Mesendoderm (in vitro differentiated cells): ENCODE results near the gene EMP2.
A peak's percentile ranks its signal among the peaks of the same experiment; 100 is the strongest.

ENCODE experiments used
- DNase-seq: peaks from one replicate; pipeline ENCODE4 v3.0.0; 2013
- H2AK5ac ChIP-seq: 2 replicates; pipeline ENCODE4 v1.6.1; 2013; ENCODE audit warnings: low read length, inconsistent platforms
- H2BK120ac ChIP-seq: 2 replicates; pipeline ENCODE4 v1.6.1; 2013; ENCODE audit warnings: low read depth, mild to moderate bottlenecking, low read length, moderate library complexity, mixed read lengths
- H2BK15ac ChIP-seq: replicated peaks from 2 replicates; pipeline ENCODE4 v1.6.1; 2013; ENCODE audit warnings: low read depth, mild to moderate bottlenecking, moderate library complexity
- H2BK5ac ChIP-seq: 2 replicates; pipeline ENCODE4 v1.6.1; 2013; ENCODE audit warnings: low read length, inconsistent platforms
- H3K18ac ChIP-seq: 2 replicates; pipeline ENCODE4 v1.6.1; 2013; ENCODE audit warnings: mild to moderate bottlenecking, low read length, mixed read lengths
- H3K23ac ChIP-seq: one replicate; pipeline ENCODE4 v1.6.1; 2013; ENCODE audit warnings: low read length
- H3K27ac ChIP-seq: 2 replicates; pipeline ENCODE4 v1.5.1; 2013; ENCODE audit warnings: low read depth, mild to moderate bottlenecking, inconsistent platforms, low read length, moderate library complexity
- H3K27me3 ChIP-seq: 2 replicates; pipeline ENCODE4 v1.6.1; 2013; ENCODE audit warnings: low read length, control low read depth, mild to moderate bottlenecking, inconsistent platforms; ENCODE audit not compliant: insufficient read depth, poor library complexity
- H3K36me3 ChIP-seq: 2 replicates; pipeline ENCODE4 v1.6.1; 2013; ENCODE audit warnings: low read length, inconsistent platforms; ENCODE audit not compliant: control insufficient read depth, insufficient read depth
- H3K4ac ChIP-seq: one replicate; pipeline ENCODE4 v1.6.1; 2013; ENCODE audit warnings: low read depth, mild to moderate bottlenecking, low read length, moderate library complexity
- H3K4me1 ChIP-seq: 2 replicates; pipeline ENCODE4 v1.6.1; 2013; ENCODE audit warnings: low read depth, low read length, inconsistent platforms; ENCODE audit not compliant: control insufficient read depth
- H3K4me2 ChIP-seq: 2 replicates; pipeline ENCODE4 v1.6.1; 2013; ENCODE audit warnings: low read length
- H3K4me3 ChIP-seq: 2 replicates; pipeline ENCODE4 v1.5.1; 2013; ENCODE audit warnings: mild to moderate bottlenecking, low read length
- H3K56ac ChIP-seq: one replicate; pipeline ENCODE4 v1.6.1; 2013; ENCODE audit warnings: low read length
- H3K79me1 ChIP-seq: 2 replicates; pipeline ENCODE4 v1.6.1; 2013; ENCODE audit warnings: low read length, inconsistent platforms
- H3K79me2 ChIP-seq: 2 replicates; pipeline ENCODE4 v1.6.1; 2013; ENCODE audit warnings: mild to moderate bottlenecking, low read length; ENCODE audit not compliant: control insufficient read depth, insufficient read depth
- H3K9ac ChIP-seq: 2 replicates; pipeline ENCODE4 v1.6.1; 2013; ENCODE audit warnings: low read length, inconsistent platforms
- H4K5ac ChIP-seq: one replicate; pipeline ENCODE4 v1.6.1; 2013; ENCODE audit warnings: low read length
- H4K8ac ChIP-seq: one replicate; pipeline ENCODE4 v1.6.1; 2013; ENCODE audit warnings: low read depth, mild to moderate bottlenecking, control low read depth, low read length, moderate library complexity
- WGBS: extraction: QIAGEN DNeasy Blood & Tissue Kit; methylation state at CpG from one replicate; pipeline ENCODE4 v1.1.7; 2013; ENCODE audit warnings: low lambda C conversion rate, missing lambda C conversion rate; ENCODE audit not compliant: insufficient coverage; ENCODE audit errors: extremely low coverage; 5-methylcytosine and 5-hydroxymethylcytosine counted together

EMP2 gene

GRCh38 chr16:10572611-10573010 lies 7.8 kb downstream of the EMP2 start:
- Histone ChIP-seq H3K27me3 (no peaks in the 10 kb centered on the region), H2BK120ac (no peak overlapping the region), H3K4me2 (no peak overlapping the region), H3K36me3 (no peaks in the 10 kb centered on the region), H4K8ac (no peak overlapping the region), H3K18ac (no peak overlapping the region), H2AK5ac (no peak overlapping the region), H2BK15ac (no peak overlapping the region), H3K79me1 (no peaks in the 10 kb centered on the region), H3K23ac (no peak overlapping the region), H3K56ac (no peak overlapping the region), H3K27ac (no peak overlapping the region), H3K4me1 (peaks cover 2% of the 10 kb centered on the region), H4K5ac (no peak overlapping the region), H3K4me3 (no peak overlapping the region), H3K9ac (no peak overlapping the region), H2BK5ac (no peak overlapping the region), H3K79me2 (no peaks in the 10 kb centered on the region), H3K4ac (no peak overlapping the region)
- no peak for DNase-seq
- no CpG with 5 or more reads among the region's 3 CpGs for WGBS

DNA sequence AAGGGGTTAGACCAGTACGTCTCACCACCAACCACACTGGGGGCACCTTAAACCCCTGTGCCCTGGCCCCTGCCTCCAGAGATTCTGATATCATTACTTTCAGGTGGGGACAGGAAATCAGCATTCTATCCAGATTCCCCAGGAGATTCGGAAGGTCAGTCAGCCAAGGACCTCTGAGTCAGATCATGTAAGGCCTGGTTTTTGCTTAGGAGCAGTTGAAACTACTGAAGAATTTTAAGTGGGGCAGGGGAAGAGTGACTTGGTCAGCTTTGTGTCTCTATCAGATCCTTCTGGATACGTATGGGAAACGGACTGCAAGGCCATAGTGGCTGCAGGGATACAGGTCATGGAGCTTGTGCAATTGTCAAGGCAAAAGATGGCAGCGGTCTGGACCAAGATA lies 9.0 kb downstream of the EMP2 start:
- no peak overlapping the region for H3K18ac ChIP-seq
- no peak overlapping the region for H2AK5ac ChIP-seq
- H3K4me2 ChIP-seq, result no peak overlapping the region
- no peak overlapping the region for H2BK15ac ChIP-seq
- no peaks in the 10 kb centered on the region for H3K79me1 ChIP-seq
- no peak overlapping the region for H2BK5ac ChIP-seq
- no peak overlapping the region for H2BK120ac ChIP-seq
- H3K4me1 ChIP-seq, result no peaks in the 10 kb centered on the region
- H3K4me3 ChIP-seq, result no peak overlapping the region
- H3K79me2 ChIP-seq, result no peaks in the 10 kb centered on the region
- no peak overlapping the region for H3K23ac ChIP-seq
- no peak overlapping the region for H3K4ac ChIP-seq
- H4K8ac ChIP-seq, result no peak overlapping the region
- no peak overlapping the region for H4K5ac ChIP-seq
- no peaks in the 10 kb centered on the region for H3K27me3 ChIP-seq
- H3K36me3 ChIP-seq, result no peaks in the 10 kb centered on the region
- H3K56ac ChIP-seq, result no peak overlapping the region
- no peak overlapping the region for H3K27ac ChIP-seq
- DNase-seq, result no peak
- WGBS, result no CpG with 5 or more reads among the region's 5 CpGs
- H3K9ac ChIP-seq, result no peak overlapping the region

- Histone ChIP-seq H2AK5ac (no peak overlapping the region), H3K4ac (no peak overlapping the region), H3K79me1 (no peaks in the 10 kb centered on the region), H3K9ac (no peak overlapping the region), H3K18ac (no peak overlapping the region), H3K27me3 (no peaks in the 10 kb centered on the region), H3K36me3 (no peaks in the 10 kb centered on the region), H3K4me2 (no peak overlapping the region), H3K4me3 (no peak overlapping the region), H3K56ac (no peak overlapping the region), H2BK5ac (no peak overlapping the region), H3K27ac (no peak overlapping the region), H3K79me2 (no peaks in the 10 kb centered on the region), H2BK120ac (no peak overlapping the region), H4K5ac (no peak overlapping the region), H3K23ac (no peak overlapping the region), H2BK15ac (no peak overlapping the region), H3K4me1 (no peaks in the 10 kb centered on the region), H4K8ac (no peak overlapping the region)
- WGBS, result no CpG with 5 or more reads among the region's 8 CpGs
- DNase-seq, result no peak
Observed at GRCh38 chr16:10569621-10570020, 10.8 kb downstream of the EMP2 start.

GRCh38 chr16:10566613-10567012 lies 13.8 kb downstream of the EMP2 start:
- H2AK5ac ChIP-seq, result no peak overlapping the region
- H3K4me3 ChIP-seq, result no peak overlapping the region
- H3K36me3 ChIP-seq, result no peaks in the 10 kb centered on the region
- H3K18ac ChIP-seq, result no peak overlapping the region
- no peaks in the 10 kb centered on the region for H3K79me2 ChIP-seq
- H3K4ac ChIP-seq, result no peak overlapping the region
- H3K27me3 ChIP-seq, result no peaks in the 10 kb centered on the region
- no peak overlapping the region for H3K23ac ChIP-seq
- H3K4me1 ChIP-seq, result no peaks in the 10 kb centered on the region
- no peak overlapping the region for H2BK120ac ChIP-seq
- H3K4me2 ChIP-seq, result no peak overlapping the region
- no peak overlapping the region for H4K8ac ChIP-seq
- H3K9ac ChIP-seq, result no peak overlapping the region
- no peak overlapping the region for H4K5ac ChIP-seq
- H3K56ac ChIP-seq, result no peak overlapping the region
- WGBS, result no CpG with 5 or more reads among the region's 6 CpGs
- H3K79me1 ChIP-seq, result no peaks in the 10 kb centered on the region
- peak; percentile 31 for DNase-seq
- no peak overlapping the region for H2BK5ac ChIP-seq
- H2BK15ac ChIP-seq, result no peak overlapping the region
- no peak overlapping the region for H3K27ac ChIP-seq

DNA sequence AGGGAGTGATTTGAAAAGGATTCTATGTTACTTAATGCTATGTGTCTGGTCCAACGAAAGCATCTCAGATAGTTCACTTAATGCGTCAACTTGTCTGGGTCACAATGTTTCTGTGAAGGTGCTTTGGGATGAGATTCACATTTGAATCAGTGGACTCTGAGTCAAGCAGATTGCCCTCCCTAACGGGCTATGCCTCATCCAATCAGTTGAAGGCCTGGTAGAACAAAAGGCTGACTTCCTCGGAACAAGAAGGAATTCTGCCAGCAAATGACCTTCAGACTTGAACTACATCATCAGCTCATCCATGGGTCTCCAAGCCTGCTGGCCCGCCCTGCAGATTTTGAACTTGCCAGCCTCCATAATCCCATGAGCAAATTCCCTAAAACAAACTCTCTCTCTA lies 15.2 kb downstream of the EMP2 start:
- no peak for DNase-seq
- no peak overlapping the region for H2AK5ac ChIP-seq
- H2BK5ac ChIP-seq, result no peak overlapping the region
- no peaks in the 10 kb centered on the region for H3K27me3 ChIP-seq
- no peaks in the 10 kb centered on the region for H3K4me1 ChIP-seq
- no peak overlapping the region for H3K18ac ChIP-seq
- WGBS, result no CpG with 5 or more reads among the region's 5 CpGs
- no peak overlapping the region for H3K4me2 ChIP-seq
- no peak overlapping the region for H2BK120ac ChIP-seq
- H3K4me3 ChIP-seq, result no peak overlapping the region
- no peak overlapping the region for H4K5ac ChIP-seq
- H3K56ac ChIP-seq, result no peak overlapping the region
- H3K23ac ChIP-seq, result no peak overlapping the region
- no peaks in the 10 kb centered on the region for H3K36me3 ChIP-seq
- H4K8ac ChIP-seq, result no peak overlapping the region
- H2BK15ac ChIP-seq, result no peak overlapping the region
- no peak overlapping the region for H3K27ac ChIP-seq
- no peaks in the 10 kb centered on the region for H3K79me1 ChIP-seq
- H3K79me2 ChIP-seq, result no peaks in the 10 kb centered on the region
- H3K4ac ChIP-seq, result no peak overlapping the region
- H3K9ac ChIP-seq, result no peak overlapping the region

DNA sequence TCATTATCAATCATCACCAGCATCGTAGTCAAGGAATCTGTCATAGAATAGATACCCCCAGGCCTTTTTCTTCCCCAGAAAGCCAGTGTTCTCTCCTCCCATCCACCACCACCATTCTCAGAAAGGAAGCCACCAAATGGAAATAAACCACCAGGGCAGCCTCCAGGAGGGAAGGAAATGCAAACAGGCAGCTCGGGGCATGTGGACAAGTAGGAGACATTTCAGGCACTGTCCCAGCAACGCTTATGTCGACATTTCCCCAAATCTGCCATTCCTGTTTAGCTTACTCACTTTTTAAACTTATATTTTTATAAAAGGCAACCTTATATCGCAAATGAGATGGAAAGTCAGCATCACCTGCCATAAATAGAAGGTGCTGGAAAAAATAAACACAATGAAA lies 15.8 kb downstream of the EMP2 start:
- no peaks in the 10 kb centered on the region for H3K36me3 ChIP-seq
- H3K18ac ChIP-seq, result no peak overlapping the region
- H3K9ac ChIP-seq, result no peak overlapping the region
- H3K4me3 ChIP-seq, result no peak overlapping the region
- H4K8ac ChIP-seq, result no peak overlapping the region
- H3K4me1 ChIP-seq, result no peaks in the 10 kb centered on the region
- no peak overlapping the region for H2BK15ac ChIP-seq
- H3K79me1 ChIP-seq, result no peaks in the 10 kb centered on the region
- no peak overlapping the region for H2BK120ac ChIP-seq
- H3K4me2 ChIP-seq, result no peak overlapping the region
- H3K56ac ChIP-seq, result no peak overlapping the region
- no peak overlapping the region for H2AK5ac ChIP-seq
- H3K79me2 ChIP-seq, result no peaks in the 10 kb centered on the region
- no peak overlapping the region for H2BK5ac ChIP-seq
- no CpG with 5 or more reads among the region's 5 CpGs for WGBS
- no peak overlapping the region for H3K4ac ChIP-seq
- H3K23ac ChIP-seq, result no peak overlapping the region
- H3K27ac ChIP-seq, result no peak overlapping the region
- H4K5ac ChIP-seq, result no peak overlapping the region
- H3K27me3 ChIP-seq, result no peaks in the 10 kb centered on the region
- no peak for DNase-seq
